ENCODE results near the gene CAMKK2. TPM values are rescaled to one million over a fixed set of nuclear protein-coding genes. Genes with fewer than 3 reads are reported as not detected.
A peak's percentile ranks its signal among the peaks of the same experiment; 100 is the strongest.
"Not testable (repeated sequence)": the region's sequence is repeated elsewhere in the genome, so short reads cannot be mapped to it uniquely, and the experiment has no call there.

CAMKK2 gene
- total and polyA plus RNA-seq, 2 donors from 2014 or later: 16.3 to 35.6 TPM

DNA sequence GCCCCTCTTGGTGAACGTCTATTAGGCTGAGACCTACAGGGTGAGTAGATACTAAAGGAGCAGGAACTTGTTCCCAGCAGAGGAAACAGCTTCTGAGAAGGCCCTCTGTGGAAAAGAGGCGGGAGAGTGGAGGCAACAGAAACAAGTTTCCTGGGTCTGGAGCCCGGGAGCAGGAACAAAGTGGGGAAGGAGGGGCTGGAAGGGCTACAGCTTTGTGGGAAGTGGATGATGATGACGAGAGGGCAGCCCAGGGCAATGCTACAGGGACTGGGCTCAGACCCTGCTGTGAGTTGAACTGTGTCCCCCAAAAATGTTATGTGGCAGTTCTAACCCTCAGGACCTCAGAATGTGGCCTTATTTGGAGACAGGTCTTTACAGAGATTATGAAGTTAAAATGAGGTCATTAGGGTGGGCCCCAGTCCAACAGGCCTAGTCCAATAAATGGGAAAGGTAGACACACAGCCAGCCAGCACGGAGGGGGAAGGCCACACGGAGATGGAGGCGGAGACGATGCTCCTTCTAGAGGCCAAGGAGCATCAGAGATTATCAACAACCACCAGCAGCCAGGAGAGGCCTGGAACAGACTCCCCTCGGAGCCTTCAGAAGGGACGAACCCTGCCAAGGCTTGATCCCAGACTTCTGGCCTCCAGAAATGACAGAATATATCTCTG lies 14.3 kb downstream of the CAMKK2 start:
- FAIRE-seq (no peak), DNase-seq (peak in 1 of 5 donors; percentile 48)
- no peaks in the 10 kb centered on the region for H3K27me3 ChIP-seq (ENCODE audit: control insufficient read depth, insufficient read depth, low read length)
- intact Hi-C loops (cut with DNase I): no loop called here
- no peaks in the 10 kb centered on the region for H3K9me3 ChIP-seq (ENCODE audit: control insufficient read depth in 2 of 3, insufficient read depth in 1 of 3, low read length in 3 of 3)
- H3K4me3 ChIP-seq (ENCODE audit: low read length in 3 of 3): no peak overlapping the region
- TF ChIP-seq, protein P1, sequence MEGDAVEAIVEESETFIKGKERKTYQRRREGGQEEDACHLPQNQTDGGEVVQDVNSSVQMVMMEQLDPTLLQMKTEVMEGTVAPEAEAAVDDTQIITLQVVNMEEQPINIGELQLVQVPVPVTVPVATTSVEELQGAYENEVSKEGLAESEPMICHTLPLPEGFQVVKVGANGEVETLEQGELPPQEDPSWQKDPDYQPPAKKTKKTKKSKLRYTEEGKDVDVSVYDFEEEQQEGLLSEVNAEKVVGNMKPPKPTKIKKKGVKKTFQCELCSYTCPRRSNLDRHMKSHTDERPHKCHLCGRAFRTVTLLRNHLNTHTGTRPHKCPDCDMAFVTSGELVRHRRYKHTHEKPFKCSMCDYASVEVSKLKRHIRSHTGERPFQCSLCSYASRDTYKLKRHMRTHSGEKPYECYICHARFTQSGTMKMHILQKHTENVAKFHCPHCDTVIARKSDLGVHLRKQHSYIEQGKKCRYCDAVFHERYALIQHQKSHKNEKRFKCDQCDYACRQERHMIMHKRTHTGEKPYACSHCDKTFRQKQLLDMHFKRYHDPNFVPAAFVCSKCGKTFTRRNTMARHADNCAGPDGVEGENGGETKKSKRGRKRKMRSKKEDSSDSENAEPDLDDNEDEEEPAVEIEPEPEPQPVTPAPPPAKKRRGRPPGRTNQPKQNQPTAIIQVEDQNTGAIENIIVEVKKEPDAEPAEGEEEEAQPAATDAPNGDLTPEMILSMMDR (IDR thresholded peaks at IDR 0.05; ENCODE audit: borderline replicate concordance, extremely low read depth, insufficient read depth): no peak
- peaks cover 0 to 2% (median 0%) of the 10 kb centered on the region in 3 donors for H3K36me3 ChIP-seq (ENCODE audit: control insufficient read depth in 2 of 3, insufficient read depth in 3 of 3, low read length in 3 of 3)
- H3K4me1 ChIP-seq (ENCODE audit: control insufficient read depth in 2 of 3, insufficient read depth in 2 of 3, low read depth in 1 of 3, low read length in 3 of 3): peaks cover 0 to 5% (median 0%) of the 10 kb centered on the region in 3 donors
- H3K9ac ChIP-seq (ENCODE audit: low read length in 3 of 3): no peak overlapping the region
- H3K27ac ChIP-seq (ENCODE audit: low read depth in 2 of 2, low read length in 2 of 2): no peak overlapping the region

- DNase-seq: peak in 1 of 5 donors; percentile 36
- H3K9ac ChIP-seq (ENCODE audit: low read length in 3 of 3); H3K27me3 ChIP-seq (ENCODE audit: control insufficient read depth, insufficient read depth, low read length); H3K4me1 ChIP-seq (ENCODE audit: control insufficient read depth in 2 of 3, insufficient read depth in 2 of 3, low read depth in 1 of 3, low read length in 3 of 3); H3K9me3 ChIP-seq (ENCODE audit: control insufficient read depth in 2 of 3, insufficient read depth in 1 of 3, low read length in 3 of 3); H3K27ac ChIP-seq (ENCODE audit: low read depth in 2 of 2, low read length in 2 of 2); intact Hi-C loops (cut with DNase I); H3K4me3 ChIP-seq (ENCODE audit: low read length in 3 of 3); H3K36me3 ChIP-seq (ENCODE audit: control insufficient read depth in 2 of 3, insufficient read depth in 3 of 3, low read length in 3 of 3); FAIRE-seq: not testable (repeated sequence)
Observed at GRCh38 chr12:121281116-121281515, 15.4 kb downstream of the CAMKK2 start.

GRCh38 chr12:121280531-121280930 lies 16.0 kb downstream of the CAMKK2 start:
- FAIRE-seq; H3K9me3 ChIP-seq (ENCODE audit: control insufficient read depth in 2 of 3, insufficient read depth in 1 of 3, low read length in 3 of 3); H3K27ac ChIP-seq (ENCODE audit: low read depth in 2 of 2, low read length in 2 of 2); H3K4me3 ChIP-seq (ENCODE audit: low read length in 3 of 3); H3K4me1 ChIP-seq (ENCODE audit: control insufficient read depth in 2 of 3, insufficient read depth in 2 of 3, low read depth in 1 of 3, low read length in 3 of 3); intact Hi-C loops (cut with DNase I); H3K27me3 ChIP-seq (ENCODE audit: control insufficient read depth, insufficient read depth, low read length); H3K9ac ChIP-seq (ENCODE audit: low read length in 3 of 3); H3K36me3 ChIP-seq (ENCODE audit: control insufficient read depth in 2 of 3, insufficient read depth in 3 of 3, low read length in 3 of 3): not testable (repeated sequence)
- peak in 1 of 5 donors; percentile 10 for DNase-seq

- H3K27ac ChIP-seq (ENCODE audit: low read depth in 2 of 2, low read length in 2 of 2): no peak overlapping the region
- peaks cover 0 to 2% (median 0%) of the 10 kb centered on the region in 3 donors for H3K36me3 ChIP-seq (ENCODE audit: control insufficient read depth in 2 of 3, insufficient read depth in 3 of 3, low read length in 3 of 3)
- intact Hi-C loops (cut with DNase I): no loop called here
- TF ChIP-seq, protein P1 (IDR thresholded peaks at IDR 0.05; ENCODE audit: borderline replicate concordance, extremely low read depth, insufficient read depth): no peak
- no peaks in the 10 kb centered on the region for H3K9me3 ChIP-seq (ENCODE audit: control insufficient read depth in 2 of 3, insufficient read depth in 1 of 3, low read length in 3 of 3)
- no peak overlapping the region for H3K4me3 ChIP-seq (ENCODE audit: low read length in 3 of 3)
- no peaks in the 10 kb centered on the region for H3K27me3 ChIP-seq (ENCODE audit: control insufficient read depth, insufficient read depth, low read length)
- H3K4me1 ChIP-seq (ENCODE audit: control insufficient read depth in 2 of 3, insufficient read depth in 2 of 3, low read depth in 1 of 3, low read length in 3 of 3): no peaks in the 10 kb centered on the region
- H3K9ac ChIP-seq (ENCODE audit: low read length in 3 of 3): no peak overlapping the region
- FAIRE-seq: no peak
- DNase-seq: peak in 1 of 5 donors; percentile 82
Observed at GRCh38 chr12:121279507-121279915, 17.0 kb downstream of the CAMKK2 start.

All from kidney (tissue), 14 donors.